ENCODE data around the gene DEUP1.

DEUP1 gene

GRCh38 chr11:93350835-93351234 lies 20.3 kb downstream of the DEUP1 start:
- no peak for TF ChIP-seq CTCF (IDR thresholded peaks at IDR 0.05; ENCODE audit: low read depth, low read length)
- DNase-seq (ENCODE audit: extremely low read depth, low read depth), result no peak

- DNase-seq (ENCODE audit: extremely low read depth, low read depth), result no peak
- no peak for TF ChIP-seq CTCF (IDR thresholded peaks at IDR 0.05; ENCODE audit: low read depth, low read length)
These were observed 28.9 kb downstream of the DEUP1 start for GRCh38 chr11:93359396-93359795.

- TF ChIP-seq CTCF (IDR thresholded peaks at IDR 0.05; ENCODE audit: low read depth, low read length), result no peak
These were observed 30.9 kb downstream of the DEUP1 start for GRCh38 chr11:93361435-93361834.

GRCh38 chr11:93368022-93368421 lies 37.5 kb downstream of the DEUP1 start:
- no peak for DNase-seq (ENCODE audit: extremely low read depth, low read depth)

More at GRCh38 chr11:93361435-93361834, 30.9 kb downstream of the DEUP1 start:
- no peak for DNase-seq (ENCODE audit: extremely low read depth, low read depth)

GRCh38 chr11:93370260-93370659 lies 39.7 kb downstream of the DEUP1 start:
- TF ChIP-seq CTCF (IDR thresholded peaks at IDR 0.05; ENCODE audit: low read depth, low read length), result no peak
- no peak for DNase-seq (ENCODE audit: extremely low read depth, low read depth)

More at GRCh38 chr11:93368022-93368421, 37.5 kb downstream of the DEUP1 start:
- no peak for TF ChIP-seq CTCF (IDR thresholded peaks at IDR 0.05; ENCODE audit: low read depth, low read length)

GRCh38 chr11:93389737-93390136 lies 59.2 kb downstream of the DEUP1 start:
- no peak for DNase-seq (ENCODE audit: extremely low read depth, low read depth)
- TF ChIP-seq CTCF (IDR thresholded peaks at IDR 0.05; ENCODE audit: low read depth, low read length), result no peak

- no peak for DNase-seq (ENCODE audit: extremely low read depth, low read depth)
- TF ChIP-seq CTCF (IDR thresholded peaks at IDR 0.05; ENCODE audit: low read depth, low read length), result no peak
These were observed 62.3 kb downstream of the DEUP1 start for GRCh38 chr11:93392867-93393266.

Measured in AG09319 (cell line).